Measurements from ENCODE around the gene PDXK.
"Not testable (repeated sequence)": the region's sequence is repeated elsewhere in the genome, so short reads cannot be mapped to it uniquely, and the experiment has no call there.

The PDXK gene

GRCh38 chr21:43697758-43698643, 20.9 kb upstream of the PDXK start:
- peak; percentile 27 for DNase-seq

GRCh38 chr21:43699492-43699777, 19.5 kb upstream of the PDXK start:
- not testable (repeated sequence) for DNase-seq

GRCh38 chr21:43699933-43700599, 18.9 kb upstream of the PDXK start:
- no peak for DNase-seq

- no peak for DNase-seq
Measured at GRCh38 chr21:43701936-43702784, 16.8 kb upstream of the PDXK start.

- no peak for DNase-seq
Measured at GRCh38 chr21:43702785-43703034, 16.2 kb upstream of the PDXK start.

- DNase-seq = peak; percentile 54
Measured at GRCh38 chr21:43703035-43703880, 15.7 kb upstream of the PDXK start.

- DNase-seq = no peak
Measured at GRCh38 chr21:43707462-43707861, 11.5 kb upstream of the PDXK start.

GRCh38 chr21:43708745-43709381, 10.1 kb upstream of the PDXK start:
- DNase-seq = no peak

GRCh38 chr21:43712268-43712942, 6.5 kb upstream of the PDXK start:
- DNase-seq = no peak

GRCh38 chr21:43713123-43713522, 5.8 kb upstream of the PDXK start:
- not testable (repeated sequence) for DNase-seq

GRCh38 chr21:43716376-43717165, 2.4 kb upstream of the PDXK start:
- no peak for DNase-seq

GRCh38 chr21:43717166-43717853, 1.6 kb upstream of the PDXK start:
- DNase-seq = no peak

GRCh38 chr21:43717967-43718871, 710 bp upstream of the PDXK start:
- no peak for DNase-seq

- DNase-seq = peak; percentile 49
Measured at GRCh38 chr21:43719748-43720538, 1.0 kb downstream of the PDXK start.

- DNase-seq = no peak
Measured at GRCh38 chr21:43720539-43721166, 1.7 kb downstream of the PDXK start.

GRCh38 chr21:43721206-43721605, 2.3 kb downstream of the PDXK start:
- DNase-seq = no peak

GRCh38 chr21:43721939-43722338, 3.0 kb downstream of the PDXK start:
- no peak for DNase-seq

GRCh38 chr21:43723648-43724047, 4.7 kb downstream of the PDXK start:
- no peak for DNase-seq

Data from CD4-positive, alpha-beta T cell treated with Interleukin-6 for 4 hours (primary cell).